ENCODE results near the gene GALNT2. TPM values are rescaled to one million over a fixed set of nuclear protein-coding genes. Genes with fewer than 3 reads are reported as not detected.

Gene GALNT2
- total RNA-seq, 1 experiment from 2014 or later = 62.5 TPM

- H3K27ac ChIP-seq = no peak overlapping the region
- H3K27me3 ChIP-seq (replicated peaks) = no peaks in the 10 kb centered on the region
- H3K9me3 ChIP-seq (replicated peaks) = 0 out of 2 replicates have a peak, but pooled peaks cover 2% of the 10 kb centered on the region
- no peaks in the 10 kb centered on the region for H3K4me1 ChIP-seq (replicated peaks)
- no peaks in the 10 kb centered on the region for H3K36me3 ChIP-seq
- DNase-seq (ENCODE audit: low read depth in 1 of 2, low spot score in 2 of 2) = no peak
- no peak overlapping the region for H3K4me3 ChIP-seq
These were observed 26.6 kb upstream of the GALNT2 start for GRCh38 chr1:230040440-230040839.

- Histone ChIP-seq H3K4me3 (no peak overlapping the region), H3K9me3 (replicated peaks) (no peaks in the 10 kb centered on the region), H3K36me3 (no peaks in the 10 kb centered on the region), H3K27ac (no peak overlapping the region), H3K27me3 (replicated peaks) (no peaks in the 10 kb centered on the region), H3K4me1 (replicated peaks) (no peaks in the 10 kb centered on the region)
- DNase-seq (ENCODE audit: low read depth in 1 of 2, low spot score in 2 of 2) = no peak
These were observed 24.0 kb upstream of the GALNT2 start for GRCh38 chr1:230043081-230043480.

- Histone ChIP-seq H3K4me1 (replicated peaks) (no peaks in the 10 kb centered on the region), H3K36me3 (no peaks in the 10 kb centered on the region), H3K4me3 (no peak overlapping the region), H3K27me3 (replicated peaks) (no peaks in the 10 kb centered on the region), H3K9me3 (replicated peaks) (no peaks in the 10 kb centered on the region), H3K27ac (no peak overlapping the region)
- DNase-seq (ENCODE audit: low read depth in 1 of 2, low spot score in 2 of 2) = no peak
These were observed 22.3 kb upstream of the GALNT2 start for GRCh38 chr1:230044729-230045128.

GRCh38 chr1:230047114-230047865, 19.7 kb upstream of the GALNT2 start:
- no peaks in the 10 kb centered on the region for H3K36me3 ChIP-seq
- no peaks in the 10 kb centered on the region for H3K27me3 ChIP-seq (replicated peaks)
- no peak overlapping the region for H3K4me3 ChIP-seq
- no peak for DNase-seq (ENCODE audit: low read depth in 1 of 2, low spot score in 2 of 2)
- H3K27ac ChIP-seq = no peak overlapping the region
- no peaks in the 10 kb centered on the region for H3K4me1 ChIP-seq (replicated peaks)
- H3K9me3 ChIP-seq (replicated peaks) = no peaks in the 10 kb centered on the region

GRCh38 chr1:230048322-230048721, 18.7 kb upstream of the GALNT2 start:
- no peaks in the 10 kb centered on the region for H3K9me3 ChIP-seq (replicated peaks)
- no peaks in the 10 kb centered on the region for H3K27me3 ChIP-seq (replicated peaks)
- H3K4me3 ChIP-seq = no peak overlapping the region
- H3K27ac ChIP-seq = no peak overlapping the region
- no peaks in the 10 kb centered on the region for H3K36me3 ChIP-seq
- no peaks in the 10 kb centered on the region for H3K4me1 ChIP-seq (replicated peaks)
- DNase-seq (ENCODE audit: low read depth in 1 of 2, low spot score in 2 of 2) = no peak

GRCh38 chr1:230048922-230049321, 18.1 kb upstream of the GALNT2 start:
- no peaks in the 10 kb centered on the region for H3K36me3 ChIP-seq
- no peak for DNase-seq (ENCODE audit: low read depth in 1 of 2, low spot score in 2 of 2)
- no peaks in the 10 kb centered on the region for H3K4me1 ChIP-seq (replicated peaks)
- no peak overlapping the region for H3K27ac ChIP-seq
- H3K27me3 ChIP-seq (replicated peaks) = no peaks in the 10 kb centered on the region
- H3K4me3 ChIP-seq = no peak overlapping the region
- H3K9me3 ChIP-seq (replicated peaks) = no peaks in the 10 kb centered on the region

GRCh38 chr1:230049731-230050130, 17.3 kb upstream of the GALNT2 start:
- Histone ChIP-seq H3K4me3 (no peak overlapping the region), H3K36me3 (no peaks in the 10 kb centered on the region), H3K27ac (no peak overlapping the region), H3K4me1 (replicated peaks) (no peaks in the 10 kb centered on the region), H3K9me3 (replicated peaks) (no peaks in the 10 kb centered on the region), H3K27me3 (replicated peaks) (no peaks in the 10 kb centered on the region)
- DNase-seq (ENCODE audit: low read depth in 1 of 2, low spot score in 2 of 2) = no peak

- Histone ChIP-seq H3K27me3 (replicated peaks) (no peaks in the 10 kb centered on the region), H3K36me3 (no peaks in the 10 kb centered on the region), H3K4me3 (no peak overlapping the region), H3K4me1 (replicated peaks) (no peaks in the 10 kb centered on the region), H3K27ac (no peak overlapping the region), H3K9me3 (replicated peaks) (no peaks in the 10 kb centered on the region)
- DNase-seq (ENCODE audit: low read depth in 1 of 2, low spot score in 2 of 2) = no peak
These were observed 15.9 kb upstream of the GALNT2 start for GRCh38 chr1:230050973-230051735.

- H3K4me3 ChIP-seq = no peak overlapping the region
- no peaks in the 10 kb centered on the region for H3K27me3 ChIP-seq (replicated peaks)
- no peak for DNase-seq (ENCODE audit: low read depth in 1 of 2, low spot score in 2 of 2)
- no peak overlapping the region for H3K27ac ChIP-seq
- no peaks in the 10 kb centered on the region for H3K9me3 ChIP-seq (replicated peaks)
- H3K4me1 ChIP-seq (replicated peaks) = no peaks in the 10 kb centered on the region
- no peaks in the 10 kb centered on the region for H3K36me3 ChIP-seq
These were observed 15.0 kb upstream of the GALNT2 start for GRCh38 chr1:230052018-230052417.

- Histone ChIP-seq H3K9me3 (replicated peaks) (no peaks in the 10 kb centered on the region), H3K27me3 (replicated peaks) (no peaks in the 10 kb centered on the region; the same call in 1 of the 2 replicates), H3K36me3 (no peaks in the 10 kb centered on the region), H3K4me1 (replicated peaks) (no peaks in the 10 kb centered on the region), H3K27ac (no peak overlapping the region), H3K4me3 (no peak overlapping the region)
- no peak for DNase-seq (ENCODE audit: low read depth in 1 of 2, low spot score in 2 of 2)
These were observed 14.4 kb upstream of the GALNT2 start for GRCh38 chr1:230052665-230053064.

- H3K9me3 ChIP-seq (replicated peaks) = no peaks in the 10 kb centered on the region
- no peak for DNase-seq (ENCODE audit: low read depth in 1 of 2, low spot score in 2 of 2)
- no peaks in the 10 kb centered on the region; the same call in 1 of the 2 replicates for H3K27me3 ChIP-seq (replicated peaks)
- H3K27ac ChIP-seq = no peak overlapping the region
- no peaks in the 10 kb centered on the region for H3K36me3 ChIP-seq
- no peak overlapping the region for H3K4me3 ChIP-seq
- H3K4me1 ChIP-seq (replicated peaks) = no peaks in the 10 kb centered on the region
These were observed 12.8 kb upstream of the GALNT2 start for GRCh38 chr1:230054092-230054749.

- Histone ChIP-seq H3K27ac (no peak overlapping the region), H3K9me3 (replicated peaks) (no peaks in the 10 kb centered on the region), H3K36me3 (no peaks in the 10 kb centered on the region), H3K27me3 (replicated peaks) (peaks cover 3% of the 10 kb centered on the region; the same call in 1 of the 2 replicates), H3K4me1 (replicated peaks) (no peaks in the 10 kb centered on the region), H3K4me3 (no peak overlapping the region)
- DNase-seq (ENCODE audit: low read depth in 1 of 2, low spot score in 2 of 2) = no peak
These were observed 10.9 kb upstream of the GALNT2 start for GRCh38 chr1:230056098-230056497.

GRCh38 chr1:230057100-230057499, 9.9 kb upstream of the GALNT2 start:
- Histone ChIP-seq H3K9me3 (replicated peaks) (no peaks in the 10 kb centered on the region), H3K27ac (no peak overlapping the region), H3K4me1 (replicated peaks) (no peaks in the 10 kb centered on the region), H3K27me3 (replicated peaks) (peaks cover 3% of the 10 kb centered on the region; the same call in 1 of the 2 replicates), H3K4me3 (no peak overlapping the region), H3K36me3 (no peaks in the 10 kb centered on the region)
- DNase-seq (ENCODE audit: low read depth in 1 of 2, low spot score in 2 of 2) = no peak

Data from SJSA1 (cell line).